A549 (cell line): Measurements from ENCODE around the gene SGTB. TPM values are rescaled to one million over a fixed set of nuclear protein-coding genes. Genes with fewer than 3 reads are reported as not detected.

Experiments used
- ATAC-seq, 2 experiments: fragments of 200-7000 bp in 1 of 2; fragments of >200 bp in 1 of 2; cut with Nextera tagmentation in 1 of 2; cut with Tn5 transposase in 1 of 2; 3 replicates each; pipeline versions ENCODE4 v1.8.0 to v1.9.1; 2018 to 2020; ENCODE audit warnings: mild to moderate bottlenecking in 1 of 2, moderate library complexity in 1 of 2
- CTCF ChIA-PET: fragments of 300-600 bp; sonication (Branson Sonifier 250); formaldehyde crosslinking; extraction: SDS; loops from one replicate; lab custom pipeline; 2021; ENCODE audit warnings: antibody characterized with exemption, inconsistent platforms; lab: Yijun Ruan, JAX
- POLR2A ChIA-PET: fragments of 350-600 bp; formaldehyde crosslinking; extraction: SDS; loops from one replicate; lab custom pipeline; 2021; ENCODE audit warnings: antibody characterized with exemption, inconsistent platforms; lab: Yijun Ruan, JAX
- DNase-seq, 2 experiments: peaks; one replicate each; pipeline versions ENCODE4 v3.0.0 to v3.0.0-alpha.2; 2011 to 2016; ENCODE audit warnings: low read depth in 1 of 2, low spot score in 1 of 2
- FAIRE-seq: peaks from 2 replicates; lab custom pipeline; 2011; peaks lifted over from hg19 to GRCh38; lab: Jason Lieb, UNC
- H3K27ac ChIP-seq, 2 experiments: fragments of >200 bp; sonication (Bioruptor Twin); formaldehyde crosslinking; 3 replicates each; pipeline ENCODE4 v1.5.1; 2016 to 2017
- H3K4me1 ChIP-seq: fragments of >200 bp; sonication (Bioruptor Twin); formaldehyde crosslinking; 3 replicates; pipeline ENCODE4 v1.6.1; 2016
- H3K4me2 ChIP-seq: fragments of >200 bp; sonication (Bioruptor Twin); formaldehyde crosslinking; 3 replicates; pipeline ENCODE4 v1.6.1; 2016
- H3K4me3 ChIP-seq: fragments of >200 bp; sonication (Bioruptor Twin); formaldehyde crosslinking; 3 replicates; pipeline ENCODE4 v1.5.1; 2016
- H3K9me3 ChIP-seq: fragments of >200 bp; sonication (Bioruptor Twin); formaldehyde crosslinking; 3 replicates; pipeline ENCODE4 v1.6.1; 2016
- BHLHE40 ChIP-seq: IDR thresholded peaks from 2 replicates; pipeline ENCODE4 v1.6.1; 2012; ENCODE audit warnings: low read depth, low read length, inconsistent platforms
- CEBPB ChIP-seq, 2 experiments: fragments of >200 bp in 1 of 2; sonication (Bioruptor Twin) in 1 of 2; formaldehyde crosslinking in 1 of 2; IDR thresholded peaks; 2 replicates each; pipeline ENCODE4 v1.6.1; 2012 to 2016
- CHD2 ChIP-seq: fragments of 150-350 bp; IDR thresholded peaks from 2 replicates; pipeline ENCODE4 v1.6.1; 2014; ENCODE audit warnings: low read length; ENCODE audit not compliant: partially characterized antibody
- FOSL2 ChIP-seq, 2 experiments: fragments of 450-650 bp in 1 of 2; fragments of >200 bp in 1 of 2; sonication (Bioruptor Twin) in 1 of 2; formaldehyde crosslinking; IDR thresholded peaks; 2 replicates each; pipeline versions ENCODE4 v1.5.0 to v1.6.1; 2016 to 2020; ENCODE audit warnings: mild to moderate bottlenecking in 1 of 2, moderate library complexity in 1 of 2
- HOXA7 ChIP-seq: fragments of 250-450 bp; sonication (Bioruptor Pico); IDR thresholded peaks from 2 replicates; pipeline ENCODE4 v1.5.0; 2020; ENCODE audit warnings: mild to moderate bottlenecking, moderate library complexity
- KDM1A ChIP-seq: fragments of 200-600 bp; sonication (generic); IDR thresholded peaks from 2 replicates; pipeline ENCODE4 v1.6.1; 2016; ENCODE audit warnings: low read depth, mild to moderate bottlenecking
- MAFK ChIP-seq: fragments of 450-650 bp; IDR thresholded peaks from 2 replicates; pipeline ENCODE4 v1.6.1; 2014; ENCODE audit not compliant: partially characterized antibody
- MAX ChIP-seq: IDR thresholded peaks from 2 replicates; pipeline ENCODE4 v1.6.1; 2012
- MYC ChIP-seq: IDR thresholded peaks from 2 replicates; pipeline ENCODE4 v1.6.1; 2012; ENCODE audit warnings: mild to moderate bottlenecking, inconsistent platforms, low read length, improper control_type of control experiment, borderline replicate concordance
- RAD21 ChIP-seq, 2 experiments: fragments of >200 bp in 1 of 2; sonication (Bioruptor Twin) in 1 of 2; formaldehyde crosslinking in 1 of 2; IDR thresholded peaks in 1 of 2; conservative IDR thresholded peaks in 1 of 2; 2 replicates in 1 of 2; 3 replicates in 1 of 2; pipeline ENCODE4 v1.6.1; 2012 to 2018; ENCODE audit warnings: inconsistent platforms in 1 of 2
- RARB ChIP-seq: fragments of 250-450 bp; sonication (Bioruptor Pico); IDR thresholded peaks from 2 replicates; pipeline ENCODE4 v1.8.0; 2021; ENCODE audit warnings: mild to moderate bottlenecking, moderate library complexity
- REST ChIP-seq: fragments of 200-600 bp; sonication (generic); IDR thresholded peaks from 2 replicates; pipeline ENCODE4 v1.6.1; 2016; ENCODE audit warnings: antibody characterized with exemption, mild to moderate bottlenecking, moderate library complexity
- RFX5 ChIP-seq: fragments of 450-650 bp; IDR thresholded peaks from 2 replicates; pipeline ENCODE4 v1.7.1; 2014; ENCODE audit warnings: antibody characterized with exemption, mild to moderate bottlenecking, moderate library complexity
- TP53 ChIP-seq: fragments of 250-450 bp; sonication (Bioruptor Pico); IDR thresholded peaks from 2 replicates; pipeline ENCODE4 v1.5.0; 2021; ENCODE audit warnings: mild to moderate bottlenecking, moderate library complexity
- ZC3H11A ChIP-seq: fragments of 450-650 bp; IDR thresholded peaks from 2 replicates; pipeline ENCODE4 v1.6.1; 2014; ENCODE audit warnings: antibody characterized with exemption, mild to moderate bottlenecking
- WGBS: methylation state at CpG from one replicate; pipeline ENCODE4 v1.1.6; 2017; ENCODE audit errors: missing lambda C conversion rate; 5-methylcytosine and 5-hydroxymethylcytosine counted together
- polyA plus RNA-seq, 4 experiments: library from polyadenylated mRNA; depleted of rRNA in 3 of 4; stranded (reverse); fragments of >200 nt; fragmentation: RNase III in 1 of 4; extraction: RNeasy Plus Mini Kit Qiagen cat#74134 plus additional on column Dnase treatment in 1 of 4; gene quantifications; 2 replicates in 3 of 4; 3 replicates in 1 of 4; pipeline ENCODE4 v1.2.3, GENCODE V29; 2011 to 2017

Gene SGTB
- polyA plus RNA-seq, 2 of the 4 experiments (the other 2 are of a cell fraction), result 8.6 to 17.4 TPM

DNA sequence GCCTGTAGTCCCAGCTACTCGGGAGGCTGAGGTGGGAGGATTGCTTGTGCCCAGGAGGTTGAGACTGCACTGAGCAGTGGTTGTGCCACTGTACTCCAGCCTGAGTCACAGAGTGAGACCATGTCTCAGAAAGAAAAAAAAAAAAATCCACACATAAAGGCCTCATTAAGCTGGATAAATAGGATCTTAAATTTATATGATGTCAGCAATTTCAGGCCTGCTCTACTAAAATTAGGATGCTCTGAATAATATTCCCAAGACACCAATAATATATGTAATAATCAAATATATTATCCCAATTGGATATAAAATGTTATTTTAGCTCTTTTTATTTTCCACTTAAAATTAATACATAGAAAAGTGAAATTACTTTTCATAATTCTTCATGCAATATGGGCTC, 43.7 kb upstream of the SGTB start:
- TF ChIP-seq MAFK, result peak; percentile 83
- no peak for TF ChIP-seq CEBPB (IDR thresholded peaks at IDR 0.05)
- no peak for TF ChIP-seq REST
- POLR2A ChIA-PET, result no interaction called here
- H3K4me3 ChIP-seq, result no peak overlapping the region
- ATAC-seq, result no peak
- H3K9me3 ChIP-seq, result no peaks in the 10 kb centered on the region
- no peak overlapping the region for H3K4me2 ChIP-seq
- WGBS, result 91% methylated on average over 1 of the region's 1 CpG
- H3K27ac ChIP-seq, result no peak overlapping the region
- DNase-seq, result no peak
- FAIRE-seq, result no peak
- CTCF ChIA-PET, result no interaction called here
- peaks cover 25% of the 10 kb centered on the region for H3K4me1 ChIP-seq

DNA sequence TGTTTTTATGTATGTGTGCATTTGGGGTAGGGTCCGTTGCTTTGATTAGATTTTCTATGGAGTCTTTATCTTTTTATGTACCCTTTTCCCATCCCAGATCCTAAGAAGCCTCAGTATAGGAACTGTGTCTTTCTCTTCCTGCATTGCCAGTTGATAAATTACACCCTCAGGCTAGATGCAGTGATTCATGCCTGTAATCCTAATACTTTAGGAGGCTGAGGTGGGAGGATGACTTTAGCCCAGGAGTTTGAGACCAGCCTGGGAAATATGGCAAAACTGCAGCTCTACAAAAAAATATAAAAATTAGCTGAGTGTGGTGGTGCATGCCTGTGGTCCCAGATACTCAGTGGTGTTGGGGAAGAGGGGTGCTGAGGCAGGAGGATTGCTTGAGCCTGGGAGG, 40.3 kb upstream of the SGTB start:
- DNase-seq, result no peak
- WGBS, result 79% methylated on average over 1 of the region's 1 CpG
- no peak overlapping the region for H3K4me2 ChIP-seq
- ChIA-PET POLR2A (no interaction called here), CTCF (interaction anchor here (1.2 kb wide), 1 partner anchor 40 kb away, joined by 3 read pairs; no protein-coding TSS in a partner anchor)
- no peak for FAIRE-seq
- H3K27ac ChIP-seq, result no peak overlapping the region
- H3K4me3 ChIP-seq, result no peak overlapping the region
- TF ChIP-seq BHLHE40 (no peak), FOSL2 (IDR thresholded peaks at IDR 0.05) (no peak), FOSL2 (CRISPR knock-in tag; IDR thresholded peaks at IDR 0.05) (no peak), TP53 (CRISPR knock-in tag) (no peak), MYC (no peak), RARB (CRISPR knock-in tag) (no peak), KDM1A (no peak), RFX5 (no peak), ZC3H11A (no peak)
- H3K9me3 ChIP-seq, result no peaks in the 10 kb centered on the region
- peaks cover 4% of the 10 kb centered on the region; the same call in 1 of the 3 replicates for H3K4me1 ChIP-seq
- no peak for ATAC-seq

DNA sequence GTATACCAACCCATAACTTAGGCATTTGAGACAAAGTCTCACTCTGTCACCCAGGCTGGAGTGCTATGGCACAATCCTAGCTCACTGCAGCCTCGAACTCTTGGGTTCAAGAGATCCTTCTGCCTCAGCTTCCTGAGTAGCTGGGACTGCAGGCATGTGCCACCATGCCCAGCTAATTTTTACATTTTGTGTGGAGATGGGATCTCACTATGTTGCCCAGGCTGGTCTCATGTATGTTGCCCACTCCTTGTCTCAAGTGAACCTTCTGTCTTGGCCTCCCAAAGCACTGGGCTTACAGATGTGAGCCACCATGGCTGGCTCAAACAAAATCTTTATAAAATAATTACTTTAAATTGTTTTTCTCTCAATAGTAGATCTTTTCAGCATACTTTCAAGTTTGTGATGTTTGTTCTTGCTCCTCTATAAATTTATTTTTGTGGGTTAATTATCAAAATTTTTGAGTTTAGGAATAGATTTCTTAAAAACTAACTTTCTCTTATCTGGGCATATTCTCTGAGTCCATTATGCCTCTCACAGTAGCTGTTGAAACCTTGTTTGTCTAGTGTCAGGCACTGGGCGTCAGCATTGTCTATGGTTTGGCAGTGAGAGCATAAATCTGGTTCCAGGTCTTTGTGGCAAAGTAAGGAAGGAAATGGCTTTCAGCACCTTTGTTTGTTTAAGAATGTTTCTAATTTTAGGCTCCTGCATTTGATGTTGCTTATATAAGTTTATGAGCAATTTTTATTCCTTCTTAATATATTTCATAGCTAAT, 38.8 kb upstream of the SGTB start:
- peak in 1 of 2 experiments; percentile 11 for DNase-seq
- 69% methylated on average over 2 of the region's 2 CpGs for WGBS
- no peak for ATAC-seq
- CTCF ChIA-PET, result interaction anchor here (0.6 to 1.3 kb wide), 6 partner anchors 16 to 206 kb away, joined by 3 read pairs; no protein-coding TSS in a partner anchor
- TF ChIP-seq CHD2, result no peak
- no peak for TF ChIP-seq HOXA7
- peak; percentile 19 to 34; a peak in 2 of 5 replicates for TF ChIP-seq RAD21 (conservative IDR thresholded peaks at IDR 0.05 in 1 of 2, IDR thresholded peaks at IDR 0.05 in 1 of 2)
- no peak for TF ChIP-seq FOSL2 (IDR thresholded peaks at IDR 0.05)
- no peak for TF ChIP-seq FOSL2 (CRISPR knock-in tag; IDR thresholded peaks at IDR 0.05)
- no peak for TF ChIP-seq CEBPB (IDR thresholded peaks at IDR 0.05)
- no peak for TF ChIP-seq MAX
- POLR2A ChIA-PET, result no interaction called here
- Histone ChIP-seq H3K4me2 (no peak overlapping the region), H3K27ac (no peak overlapping the region), H3K4me1 (peaks cover 4% of the 10 kb centered on the region; the same call in 1 of the 3 replicates), H3K9me3 (no peaks in the 10 kb centered on the region), H3K4me3 (no peak overlapping the region)
- FAIRE-seq, result no peak
